Measurements from ENCODE around the gene TTC28. TPM values are rescaled to one million over a fixed set of nuclear protein-coding genes. Genes with fewer than 3 reads are reported as not detected.
"Not testable (repeated sequence)": the region's sequence is repeated elsewhere in the genome, so short reads cannot be mapped to it uniquely, and the experiment has no call there.

TTC28 gene
- total RNA-seq, 2 donors from 2014 or later = 5.7 to 6.0 TPM

DNA sequence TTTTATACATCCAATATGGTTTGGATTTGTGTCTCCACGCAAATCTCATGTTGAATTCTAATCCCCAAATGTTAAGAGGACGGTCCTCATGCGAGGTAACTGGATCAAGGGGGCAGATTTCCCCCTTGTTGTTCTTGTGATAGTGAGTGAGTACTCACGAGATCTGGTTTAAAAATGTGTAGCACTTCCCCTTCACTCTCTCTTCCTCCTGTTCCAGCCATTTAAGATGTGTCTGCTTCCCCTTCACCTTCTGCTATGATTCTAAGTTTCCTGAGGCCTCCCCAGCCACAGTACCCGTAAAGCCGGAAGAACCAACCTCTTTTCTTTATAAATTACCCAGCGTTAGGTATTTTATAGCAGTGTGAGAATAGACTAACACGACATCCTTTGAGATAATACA lies 98.6 kb downstream of the TTC28 start:
- H3K27ac Mint-ChIP-seq = no peak overlapping the region
- H3K4me3 Mint-ChIP-seq = no peak overlapping the region
- peaks cover 35 to 43% of the 10 kb centered on the region in 2 donors for H3K27me3 Mint-ChIP-seq
- DNase-seq (ENCODE audit: low spot score) (no peak), ATAC-seq (no peak)
- H3K36me3 Mint-ChIP-seq = no peaks in the 10 kb centered on the region
- H3K9me3 Mint-ChIP-seq = no peaks in the 10 kb centered on the region
- H3K4me1 Mint-ChIP-seq (ENCODE audit: low read depth in 2 of 2) = no peaks in the 10 kb centered on the region

- ATAC-seq = no peak
- no peak for DNase-seq (ENCODE audit: low spot score)
- H3K36me3 Mint-ChIP-seq = no peaks in the 10 kb centered on the region
- H3K9me3 Mint-ChIP-seq = no peaks in the 10 kb centered on the region
- peaks cover 37 to 44% of the 10 kb centered on the region in 2 donors for H3K27me3 Mint-ChIP-seq
- no peaks in the 10 kb centered on the region for H3K4me1 Mint-ChIP-seq (ENCODE audit: low read depth in 2 of 2)
- no peak overlapping the region for H3K4me3 Mint-ChIP-seq
- H3K27ac Mint-ChIP-seq = no peak overlapping the region
Measured at GRCh38 chr22:28576162-28576561, 103.5 kb downstream of the TTC28 start.

DNA sequence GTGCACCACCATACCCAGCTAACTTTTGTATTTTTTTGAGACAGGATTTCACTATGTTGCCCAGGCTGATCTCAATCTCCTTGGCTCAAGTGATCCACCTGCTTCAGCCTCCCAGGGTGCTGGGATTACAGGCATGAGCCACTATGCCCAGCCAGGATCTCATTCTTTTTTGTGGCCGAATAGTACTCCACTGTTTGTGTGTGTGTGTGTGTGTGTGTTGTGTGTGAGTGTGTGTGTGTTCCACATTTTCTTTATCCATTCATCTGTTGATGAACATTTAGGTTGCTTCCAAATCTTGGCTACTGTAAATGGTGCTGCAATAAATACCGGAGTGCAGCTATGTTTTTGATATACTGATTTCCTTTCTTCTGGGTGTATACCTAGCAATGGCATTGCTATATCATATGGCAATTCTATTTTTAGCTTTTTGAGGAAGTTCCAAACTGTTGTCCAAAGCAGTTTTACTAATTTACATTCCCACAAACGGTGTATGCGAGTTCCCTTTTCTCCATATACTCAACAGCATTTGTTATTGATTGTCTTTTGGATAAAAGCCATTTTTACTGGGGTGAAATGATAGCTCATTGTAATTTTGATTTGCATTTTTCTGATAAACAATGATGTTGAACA lies 105.4 kb downstream of the TTC28 start:
- H3K27me3 Mint-ChIP-seq = peaks cover 35 to 46% of the 10 kb centered on the region in 2 donors
- no peaks in the 10 kb centered on the region for H3K4me1 Mint-ChIP-seq (ENCODE audit: low read depth in 2 of 2)
- H3K36me3 Mint-ChIP-seq = no peaks in the 10 kb centered on the region
- H3K27ac Mint-ChIP-seq = no peak overlapping the region
- ATAC-seq (no peak), DNase-seq (ENCODE audit: low spot score) (no peak)
- no peaks in the 10 kb centered on the region for H3K9me3 Mint-ChIP-seq
- no peak overlapping the region for H3K4me3 Mint-ChIP-seq

- ATAC-seq (no peak), DNase-seq (ENCODE audit: low spot score) (no peak)
- Mint-ChIP-seq H3K9me3 (no peaks in the 10 kb centered on the region), H3K4me1 (ENCODE audit: low read depth in 2 of 2) (no peaks in the 10 kb centered on the region), H3K27ac (no peak overlapping the region), H3K4me3 (no peak overlapping the region), H3K27me3 (peaks cover 30 to 48% of the 10 kb centered on the region in 2 donors), H3K36me3 (no peaks in the 10 kb centered on the region)
Measured at GRCh38 chr22:28570696-28571373, 108.8 kb downstream of the TTC28 start.

GRCh38 chr22:28568974-28569373 lies 110.7 kb downstream of the TTC28 start:
- not testable (repeated sequence) for H3K9me3 Mint-ChIP-seq

DNA sequence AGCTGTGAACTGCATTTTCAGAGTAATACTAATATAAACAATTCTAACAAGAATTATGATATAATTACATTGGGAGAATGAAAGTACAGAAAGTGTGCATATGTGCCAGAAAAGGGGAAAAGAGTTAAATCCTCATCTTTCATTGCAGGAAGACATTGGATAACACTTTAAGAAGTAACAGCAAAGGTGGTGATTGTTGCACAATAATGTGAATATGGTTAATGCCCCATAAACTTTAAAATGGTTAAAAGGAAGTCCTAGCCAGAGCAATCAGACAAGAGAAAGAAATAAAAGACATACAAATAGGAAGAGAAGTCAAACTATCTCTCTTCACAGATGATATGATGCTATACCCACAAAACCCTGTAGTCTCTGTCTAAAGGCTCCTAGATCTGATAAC lies 111.5 kb downstream of the TTC28 start:
- DNase-seq (ENCODE audit: low spot score) (no peak), ATAC-seq (no peak)
- Mint-ChIP-seq H3K36me3 (no peaks in the 10 kb centered on the region), H3K4me3 (no peak overlapping the region), H3K27me3 (peaks cover 18 to 41% of the 10 kb centered on the region in 2 donors), H3K27ac (no peak overlapping the region), H3K4me1 (ENCODE audit: low read depth in 2 of 2) (no peaks in the 10 kb centered on the region), H3K9me3 (no peaks in the 10 kb centered on the region)

More at GRCh38 chr22:28568974-28569373, 110.7 kb downstream of the TTC28 start:
- peaks cover 15 to 36% of the 10 kb centered on the region in 2 donors for H3K27me3 Mint-ChIP-seq
- ATAC-seq; H3K4me1 Mint-ChIP-seq (ENCODE audit: low read depth in 2 of 2); H3K36me3 Mint-ChIP-seq; DNase-seq (ENCODE audit: low spot score); H3K27ac Mint-ChIP-seq; H3K4me3 Mint-ChIP-seq: not testable (repeated sequence)

DNA sequence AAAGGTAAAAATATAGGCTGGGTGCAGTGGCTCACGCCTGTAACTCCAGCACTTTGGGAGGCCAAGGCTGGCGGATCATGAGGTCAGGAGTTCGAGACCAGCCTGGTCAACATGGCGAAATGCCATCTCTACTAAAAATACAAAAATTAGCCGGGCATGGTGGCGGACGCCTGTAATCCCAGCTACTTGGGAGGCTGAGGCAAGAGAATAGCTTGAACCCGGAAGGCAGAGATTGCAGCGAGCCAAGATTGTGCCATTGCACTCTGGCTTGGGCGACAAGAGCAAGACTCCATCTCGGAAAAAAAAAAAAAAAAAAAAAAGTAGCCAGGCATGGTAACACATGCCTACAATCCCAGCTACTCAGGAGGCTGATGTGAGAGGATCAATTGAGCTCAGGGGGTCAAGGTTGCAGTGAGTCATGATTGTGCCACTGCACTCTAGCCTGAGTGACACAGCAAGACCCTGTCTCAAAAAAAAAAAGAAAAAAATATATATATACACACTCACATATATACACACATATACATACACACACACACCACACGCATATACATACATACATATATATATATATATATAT lies 112.6 kb downstream of the TTC28 start:
- H3K27me3 Mint-ChIP-seq = peaks cover 21 to 41% of the 10 kb centered on the region in 2 donors
- not testable (repeated sequence) for H3K4me3 Mint-ChIP-seq; H3K9me3 Mint-ChIP-seq; H3K4me1 Mint-ChIP-seq (ENCODE audit: low read depth in 2 of 2); DNase-seq (ENCODE audit: low spot score); ATAC-seq; H3K27ac Mint-ChIP-seq; H3K36me3 Mint-ChIP-seq

- DNase-seq (ENCODE audit: low spot score) (no peak), ATAC-seq (no peak)
- Mint-ChIP-seq H3K4me3 (no peak overlapping the region), H3K27me3 (peaks cover 30 to 48% of the 10 kb centered on the region in 2 donors), H3K27ac (no peak overlapping the region), H3K36me3 (no peaks in the 10 kb centered on the region), H3K4me1 (ENCODE audit: low read depth in 2 of 2) (no peaks in the 10 kb centered on the region), H3K9me3 (no peaks in the 10 kb centered on the region)
Measured at GRCh38 chr22:28563636-28564035, 116.0 kb downstream of the TTC28 start.

GRCh38 chr22:28562324-28562723 lies 117.3 kb downstream of the TTC28 start:
- Mint-ChIP-seq H3K4me3 (no peak overlapping the region), H3K36me3 (no peaks in the 10 kb centered on the region), H3K9me3 (no peaks in the 10 kb centered on the region), H3K27me3 (peaks cover 25 to 42% of the 10 kb centered on the region in 2 donors), H3K4me1 (ENCODE audit: low read depth in 2 of 2) (no peaks in the 10 kb centered on the region), H3K27ac (no peak overlapping the region)
- ATAC-seq (no peak), DNase-seq (ENCODE audit: low spot score) (no peak)

DNA sequence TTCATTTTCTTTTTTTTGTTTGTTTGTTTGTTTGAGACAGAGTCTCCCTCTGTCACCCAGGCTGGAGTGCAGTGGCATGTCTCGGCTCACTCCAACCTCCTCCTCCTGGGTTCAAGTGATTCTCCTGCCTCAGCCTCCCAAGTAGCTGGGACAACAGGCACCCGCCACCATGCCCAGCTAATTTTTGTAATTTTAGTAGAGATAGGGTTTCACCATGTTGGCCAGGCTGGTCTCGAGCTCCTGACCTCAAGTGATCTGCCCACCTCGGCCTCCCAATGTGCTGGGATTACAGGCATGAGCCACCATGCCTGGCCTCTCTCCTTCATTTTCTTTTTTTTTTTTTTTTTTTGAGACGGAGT lies 118.9 kb downstream of the TTC28 start:
- not testable (repeated sequence) for DNase-seq (ENCODE audit: low spot score); H3K4me1 Mint-ChIP-seq (ENCODE audit: low read depth in 2 of 2); H3K4me3 Mint-ChIP-seq; H3K9me3 Mint-ChIP-seq; H3K36me3 Mint-ChIP-seq; ATAC-seq; H3K27ac Mint-ChIP-seq
- H3K27me3 Mint-ChIP-seq = peaks cover 24 to 37% of the 10 kb centered on the region in 2 donors

- Mint-ChIP-seq H3K4me3 (no peak overlapping the region), H3K4me1 (ENCODE audit: low read depth in 2 of 2) (no peaks in the 10 kb centered on the region), H3K36me3 (no peaks in the 10 kb centered on the region), H3K27ac (no peak overlapping the region), H3K27me3 (peaks cover 24 to 38% of the 10 kb centered on the region in 2 donors), H3K9me3 (no peaks in the 10 kb centered on the region)
- no peak for ATAC-seq
- DNase-seq (ENCODE audit: low spot score) = no peak
Measured at GRCh38 chr22:28560046-28560742, 119.4 kb downstream of the TTC28 start.

- DNase-seq (ENCODE audit: low spot score) (no peak), ATAC-seq (no peak)
- Mint-ChIP-seq H3K4me1 (ENCODE audit: low read depth in 2 of 2) (no peaks in the 10 kb centered on the region), H3K9me3 (no peaks in the 10 kb centered on the region), H3K4me3 (no peak overlapping the region), H3K36me3 (no peaks in the 10 kb centered on the region), H3K27me3 (peaks cover 26 to 38% of the 10 kb centered on the region in 2 donors), H3K27ac (no peak overlapping the region)
Measured at GRCh38 chr22:28557184-28557583, 122.5 kb downstream of the TTC28 start.

DNA sequence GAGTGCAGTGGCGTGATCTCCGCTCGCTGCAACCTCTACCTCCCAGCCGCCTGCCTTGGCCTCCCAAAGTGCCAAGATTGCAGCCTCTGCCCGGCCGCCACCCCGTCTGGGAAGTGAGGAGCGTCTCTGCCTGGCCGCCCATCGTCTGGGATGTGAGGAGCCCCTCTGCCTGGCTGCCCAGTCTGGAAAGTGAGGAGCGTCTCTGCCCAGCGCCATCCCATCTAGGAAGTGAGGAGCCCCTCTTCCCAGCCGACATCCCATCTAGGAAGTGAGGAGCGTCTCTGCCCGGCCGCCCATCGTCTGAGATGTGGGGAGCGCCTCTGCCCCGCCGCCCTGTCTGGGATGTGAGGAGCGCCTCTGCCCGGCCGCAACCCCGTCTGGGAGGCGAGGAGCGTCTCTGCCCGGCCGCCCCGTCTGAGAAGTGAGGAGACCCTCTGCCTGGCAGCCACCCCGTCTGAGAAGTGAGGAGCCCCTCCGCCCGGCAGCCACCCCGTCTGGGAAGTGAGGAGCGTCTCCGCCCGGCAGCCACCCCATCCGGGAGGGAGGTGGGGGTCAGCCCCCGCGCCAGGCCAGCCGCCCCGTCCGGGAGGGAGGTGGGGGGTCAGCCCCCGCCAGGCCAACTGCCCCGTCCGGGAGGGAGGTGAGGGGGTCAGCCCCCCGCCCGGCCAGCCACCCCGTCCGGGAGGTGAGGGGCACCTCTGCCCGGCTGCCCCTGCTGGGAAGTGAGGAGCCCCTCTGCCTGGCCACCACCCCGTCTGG lies 126.4 kb downstream of the TTC28 start:
- not testable (repeated sequence) for H3K36me3 Mint-ChIP-seq; H3K4me3 Mint-ChIP-seq; H3K4me1 Mint-ChIP-seq (ENCODE audit: low read depth in 2 of 2); DNase-seq (ENCODE audit: low spot score); H3K9me3 Mint-ChIP-seq; ATAC-seq; H3K27ac Mint-ChIP-seq
- peaks cover 23 to 46% of the 10 kb centered on the region in 2 donors for H3K27me3 Mint-ChIP-seq
